HG02623 (cell line): Measurements from ENCODE around the gene SLC7A8.
"Not testable (repeated sequence)": the region's sequence is repeated elsewhere in the genome, so short reads cannot be mapped to it uniquely, and the experiment has no call there.

Source experiments
- ATAC-seq: cut with Tn5 transposase; IDR thresholded peaks from one replicate; pipeline ENCODE4 v1.9.1; 2021; ENCODE audit warnings: moderate library complexity; ENCODE audit not compliant: unreplicated experiment

Gene SLC7A8

DNA sequence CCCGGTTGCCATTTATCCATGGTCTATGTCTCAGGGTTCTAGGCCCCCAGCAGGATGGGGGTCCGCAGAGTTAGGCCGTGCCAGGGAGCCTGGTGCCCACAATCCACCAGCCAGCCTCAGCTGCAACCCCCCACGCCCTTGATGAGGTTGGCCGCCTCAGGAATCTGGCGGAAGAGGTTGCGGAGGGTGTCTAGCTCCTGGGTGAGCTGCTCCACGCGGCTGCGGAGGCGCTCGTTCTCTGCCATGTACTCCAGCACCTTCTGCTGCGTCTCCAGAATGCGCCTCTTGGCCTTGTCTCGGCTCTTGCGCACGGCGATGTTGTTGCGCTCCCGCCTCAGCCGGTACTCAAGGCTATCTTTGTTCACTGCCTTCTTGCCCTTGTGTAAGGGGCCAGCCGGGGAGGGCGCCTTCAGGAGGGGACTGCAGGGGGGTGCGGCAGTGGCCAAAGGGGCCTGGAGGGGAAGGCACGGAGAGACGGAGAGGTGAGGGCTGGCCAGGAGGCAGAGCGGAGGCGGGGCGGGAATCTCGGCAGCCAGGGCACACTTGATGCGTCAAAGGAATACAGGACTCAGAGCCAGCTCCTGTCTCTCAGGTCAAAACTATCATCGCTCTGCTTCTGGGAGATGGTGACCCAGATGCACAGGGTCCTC, 66.0 kb downstream of the SLC7A8 start:
- no peak for ATAC-seq

DNA sequence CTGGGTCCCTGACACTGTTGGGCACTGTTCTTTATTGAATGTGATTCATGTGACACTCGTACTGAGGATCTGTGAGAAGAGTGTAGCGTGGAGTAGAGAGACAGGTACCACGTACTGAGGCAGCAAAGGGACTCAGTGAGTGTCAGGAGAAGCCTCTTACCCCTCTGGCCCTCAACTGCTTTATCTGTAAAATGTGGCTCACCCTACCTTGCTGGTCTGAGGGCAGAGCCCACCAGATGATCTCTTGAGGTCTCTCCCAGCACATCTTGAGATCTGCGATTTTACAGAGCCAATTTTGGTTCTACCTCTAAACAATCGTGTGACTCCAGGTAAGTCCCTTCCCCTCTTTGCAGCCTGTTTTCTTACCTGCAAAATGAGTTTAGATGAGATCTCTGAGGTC, 67.5 kb downstream of the SLC7A8 start:
- no peak for ATAC-seq

GRCh38 chr14:23115039-23115731, 68.3 kb downstream of the SLC7A8 start:
- no peak for ATAC-seq

- no peak for ATAC-seq
These were observed 68.8 kb downstream of the SLC7A8 start for GRCh38 chr14:23114669-23115038.

DNA sequence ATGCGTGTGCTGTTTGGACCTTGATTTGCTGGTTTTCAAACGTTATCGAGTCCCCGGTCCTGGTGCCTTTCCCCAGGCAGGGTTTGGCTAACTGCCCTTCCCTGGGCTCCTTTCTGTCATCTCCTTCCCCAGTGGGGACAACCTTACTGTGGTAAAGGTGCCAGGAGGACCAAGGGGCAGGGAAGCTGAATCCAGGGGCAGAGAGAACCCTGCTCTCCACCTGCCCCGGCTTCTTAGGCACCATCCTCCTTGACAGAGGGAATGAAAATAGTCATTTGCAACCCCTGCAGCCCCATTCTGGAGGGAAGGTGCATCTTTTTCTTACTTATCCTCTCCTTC, 69.4 kb downstream of the SLC7A8 start:
- ATAC-seq: no peak

DNA sequence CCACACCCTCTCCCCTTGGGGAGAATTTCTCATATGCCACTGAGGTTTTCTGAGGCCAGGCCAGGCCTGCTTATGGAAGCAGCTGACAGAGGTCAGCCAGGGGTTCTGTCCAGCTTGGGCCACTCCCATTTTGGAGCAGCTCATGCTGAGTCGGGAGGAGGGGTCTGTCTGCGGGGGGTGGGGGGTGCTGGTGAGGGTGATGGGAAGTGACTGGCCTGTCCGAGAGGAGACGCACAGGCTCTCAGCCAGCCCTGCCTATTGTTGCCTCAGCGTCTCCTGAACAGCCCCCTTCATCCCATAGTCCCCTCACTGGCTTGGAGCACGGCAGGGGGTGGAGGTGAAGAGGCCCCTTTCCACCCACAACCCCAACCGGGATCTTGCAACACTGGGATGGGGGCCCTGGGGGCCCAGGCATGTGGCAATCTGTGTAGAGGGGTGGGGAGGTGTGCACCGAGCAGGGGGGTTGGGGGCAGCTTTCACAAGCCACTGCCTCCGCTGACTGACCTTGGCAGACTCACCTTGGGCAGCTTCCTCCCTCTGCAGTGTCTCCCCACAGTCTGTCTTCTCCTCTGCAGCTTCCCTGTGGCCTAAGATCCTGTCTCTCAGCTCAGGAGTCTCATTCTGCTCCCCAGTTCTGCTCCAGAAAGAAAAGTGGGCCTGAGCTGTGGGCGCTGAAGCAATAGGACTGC, 69.9 kb downstream of the SLC7A8 start:
- no peak for ATAC-seq

DNA sequence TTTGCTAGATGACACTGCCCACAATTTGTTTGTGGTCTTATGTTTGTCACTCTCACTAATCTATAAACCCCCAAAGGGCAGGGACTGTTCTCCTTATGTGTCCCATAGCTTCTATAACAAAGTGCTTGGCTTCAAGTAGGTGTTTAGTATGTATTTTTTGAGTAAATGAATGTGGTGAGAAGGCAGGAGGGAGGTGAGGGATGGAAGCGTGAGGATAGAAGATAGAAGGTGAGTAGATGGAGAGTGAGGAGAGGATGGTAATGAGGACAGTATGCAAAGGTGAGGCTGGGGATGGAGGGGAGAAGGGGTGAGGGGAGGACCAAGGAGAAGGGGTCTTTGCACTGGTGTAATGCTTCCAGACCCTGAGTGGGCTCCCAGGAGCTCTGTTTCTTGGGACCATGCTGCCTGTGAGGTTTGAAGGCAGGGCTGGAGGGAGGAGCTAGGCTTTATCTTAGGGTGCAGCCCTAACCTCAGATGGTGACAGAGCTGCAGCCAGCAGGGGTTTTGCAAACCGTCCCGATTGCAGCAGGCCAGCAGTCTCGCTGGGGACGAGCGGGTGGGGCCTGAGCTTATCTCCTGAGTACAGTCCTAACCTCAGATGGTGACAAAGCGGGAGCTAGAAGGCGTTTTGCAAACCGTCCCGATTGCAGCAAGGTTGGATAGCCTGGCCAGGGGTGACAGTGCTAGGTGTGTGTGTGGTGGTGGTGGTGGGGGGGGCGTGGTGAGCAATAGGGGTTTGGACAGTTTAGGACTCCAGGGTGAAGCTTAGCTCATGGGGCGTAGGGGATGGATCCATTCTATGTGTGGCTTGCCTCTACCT, 70.9 kb downstream of the SLC7A8 start:
- ATAC-seq: no peak

DNA sequence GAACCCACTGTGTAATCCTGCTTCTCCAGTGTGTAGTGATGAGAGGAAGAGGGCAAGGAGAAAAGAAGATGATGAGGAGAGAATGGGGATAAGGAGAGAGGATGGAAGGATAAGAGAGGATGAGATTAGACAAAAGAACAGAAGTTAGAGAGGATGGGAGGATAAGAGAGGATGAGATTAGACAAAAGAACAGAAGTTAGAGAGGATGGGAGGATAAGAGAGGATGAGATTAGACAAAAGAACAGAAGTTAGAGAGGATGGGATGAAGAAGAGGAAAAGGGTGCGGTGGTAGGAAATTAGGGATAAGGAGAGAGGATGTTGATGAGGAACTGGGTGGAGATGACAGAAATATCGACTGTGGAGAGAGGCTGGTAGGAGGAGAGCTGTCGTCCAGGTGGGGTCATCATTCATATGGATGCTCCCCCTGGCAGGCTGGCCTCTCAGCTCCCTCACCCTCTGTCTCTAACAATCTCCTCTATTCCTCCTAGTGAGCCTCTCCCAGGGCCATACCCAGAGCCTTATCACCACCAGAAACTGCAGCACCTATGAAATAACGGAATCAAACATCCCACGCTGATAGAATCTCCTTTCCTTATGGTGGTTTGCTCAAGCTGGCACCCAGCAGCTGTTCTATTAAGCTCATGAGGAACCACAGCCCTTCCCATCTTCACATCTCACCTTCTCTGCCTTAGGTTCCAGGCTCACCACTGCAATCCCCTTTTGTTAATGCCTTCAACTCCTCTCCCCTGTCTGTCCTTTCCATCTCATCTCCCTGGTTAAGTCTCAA, 72.7 kb downstream of the SLC7A8 start:
- ATAC-seq: no peak

DNA sequence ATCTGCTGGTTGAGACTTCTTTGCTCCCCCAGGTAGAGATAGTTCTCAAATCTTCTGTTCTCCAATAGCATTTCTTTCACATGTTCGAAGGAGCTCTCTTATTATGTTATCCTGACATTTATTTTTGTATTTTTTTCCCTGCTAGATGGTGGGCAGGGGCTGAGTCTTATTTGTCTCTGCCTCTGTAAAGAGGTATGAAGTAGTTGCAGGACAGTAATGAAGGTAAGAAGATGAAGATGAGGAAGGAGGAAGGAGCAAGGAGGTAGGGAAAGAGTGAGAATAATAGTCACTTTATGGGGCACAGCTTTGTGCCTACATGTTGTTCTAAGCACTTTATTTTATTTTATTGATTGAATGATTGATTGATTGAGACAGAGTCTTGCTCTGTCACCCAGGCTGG, 73.7 kb downstream of the SLC7A8 start:
- ATAC-seq: no peak

DNA sequence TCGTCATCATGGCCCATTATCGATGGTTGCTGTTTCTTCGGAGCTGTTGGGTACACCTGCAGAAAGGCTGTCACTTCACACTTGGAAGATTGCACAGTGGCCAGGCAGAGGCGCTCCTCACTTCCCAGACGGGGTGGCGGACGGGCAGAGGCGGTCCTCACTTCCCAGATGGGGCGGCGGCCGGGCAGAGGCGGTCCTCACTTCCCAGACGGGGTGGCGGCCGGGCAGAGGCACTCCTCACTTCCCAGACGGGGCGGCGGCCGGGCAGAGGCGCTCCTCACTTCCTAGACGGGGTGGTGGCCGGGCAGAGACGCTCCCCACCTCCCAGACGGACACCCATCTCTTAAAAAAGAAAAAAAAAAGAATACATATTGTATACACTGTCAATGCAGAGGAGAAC, 75.3 kb downstream of the SLC7A8 start:
- ATAC-seq: not testable (repeated sequence)

- not testable (repeated sequence) for ATAC-seq
These were observed 75.8 kb downstream of the SLC7A8 start for GRCh38 chr14:23107620-23108019.

DNA sequence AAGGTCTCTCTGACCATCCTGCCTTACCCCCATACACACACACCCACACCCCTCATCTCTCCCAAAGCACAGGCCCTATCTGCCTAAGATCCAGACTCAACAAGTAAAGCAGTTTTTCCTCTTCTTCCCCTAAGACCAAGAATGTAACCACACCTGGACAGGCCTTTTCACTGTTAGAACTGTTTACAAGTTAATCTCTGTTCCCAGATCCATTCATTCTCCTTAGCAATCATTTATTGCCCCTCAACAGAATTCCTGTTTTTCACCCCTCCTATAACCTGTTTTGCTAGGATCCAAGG, 76.8 kb downstream of the SLC7A8 start:
- no peak for ATAC-seq

DNA sequence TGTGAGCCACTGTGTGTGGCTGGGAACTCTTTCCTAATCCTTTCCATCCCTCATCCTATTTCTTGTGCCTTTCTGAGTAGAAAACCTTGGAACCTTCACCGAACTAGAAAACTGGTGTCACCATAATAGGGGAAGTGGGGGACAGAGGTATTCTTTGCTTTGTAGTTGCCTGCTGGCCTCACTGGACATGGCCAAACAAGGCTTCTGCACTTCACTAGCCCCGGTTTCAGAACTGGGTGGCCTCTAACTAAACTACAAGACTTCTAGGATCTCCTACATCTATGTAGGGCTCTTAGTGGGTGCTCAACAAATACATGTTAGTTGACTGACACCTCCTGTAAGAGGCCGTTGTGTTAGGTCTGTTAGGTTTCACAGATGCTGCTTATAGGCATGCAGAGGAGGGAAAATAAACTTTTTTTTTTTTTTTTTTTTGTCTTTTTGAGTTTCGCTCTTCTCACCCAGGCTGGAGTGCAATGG, 78.1 kb downstream of the SLC7A8 start:
- no peak for ATAC-seq

- no peak for ATAC-seq
These were observed 78.7 kb downstream of the SLC7A8 start, which contains the start of gene CIROP for GRCh38 chr14:23104591-23105347. Gene CIROP, minus strand, starts transcription at chr14:23104989. Its CDS starts 69 bp downstream, at chr14:23104920.

GRCh38 chr14:23104070-23104590, 79.3 kb downstream of the SLC7A8 start:
- ATAC-seq: no peak

DNA sequence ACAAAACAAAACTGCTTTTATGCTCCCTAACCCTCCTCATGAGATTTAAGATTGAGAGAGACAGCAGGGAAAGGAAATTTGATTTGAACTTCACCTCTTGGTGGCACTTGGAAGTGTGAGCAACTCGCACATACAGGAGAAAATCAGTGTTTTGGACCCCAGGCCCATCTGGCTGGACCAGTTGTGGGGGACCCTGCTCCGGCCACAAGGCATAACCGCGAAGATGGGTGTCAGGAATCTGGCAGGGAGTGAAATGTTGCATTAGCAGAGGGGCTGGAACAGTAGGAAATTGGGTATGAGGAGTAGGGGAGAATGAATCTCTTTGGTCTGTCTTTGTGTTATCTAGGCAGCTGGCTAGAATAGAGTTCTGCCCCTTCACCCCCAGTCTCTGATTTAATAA, 79.9 kb downstream of the SLC7A8 start:
- ATAC-seq: no peak

- no peak for ATAC-seq
These were observed 80.7 kb downstream of the SLC7A8 start for GRCh38 chr14:23102801-23103200.

- no peak for ATAC-seq
These were observed 81.4 kb downstream of the SLC7A8 start for GRCh38 chr14:23101986-23102625.
